Measurements from ENCODE around the gene ZDHHC11.
"Not testable (repeated sequence)": the region's sequence is repeated elsewhere in the genome, so short reads cannot be mapped to it uniquely, and the experiment has no call there.

The ZDHHC11 gene

DNA sequence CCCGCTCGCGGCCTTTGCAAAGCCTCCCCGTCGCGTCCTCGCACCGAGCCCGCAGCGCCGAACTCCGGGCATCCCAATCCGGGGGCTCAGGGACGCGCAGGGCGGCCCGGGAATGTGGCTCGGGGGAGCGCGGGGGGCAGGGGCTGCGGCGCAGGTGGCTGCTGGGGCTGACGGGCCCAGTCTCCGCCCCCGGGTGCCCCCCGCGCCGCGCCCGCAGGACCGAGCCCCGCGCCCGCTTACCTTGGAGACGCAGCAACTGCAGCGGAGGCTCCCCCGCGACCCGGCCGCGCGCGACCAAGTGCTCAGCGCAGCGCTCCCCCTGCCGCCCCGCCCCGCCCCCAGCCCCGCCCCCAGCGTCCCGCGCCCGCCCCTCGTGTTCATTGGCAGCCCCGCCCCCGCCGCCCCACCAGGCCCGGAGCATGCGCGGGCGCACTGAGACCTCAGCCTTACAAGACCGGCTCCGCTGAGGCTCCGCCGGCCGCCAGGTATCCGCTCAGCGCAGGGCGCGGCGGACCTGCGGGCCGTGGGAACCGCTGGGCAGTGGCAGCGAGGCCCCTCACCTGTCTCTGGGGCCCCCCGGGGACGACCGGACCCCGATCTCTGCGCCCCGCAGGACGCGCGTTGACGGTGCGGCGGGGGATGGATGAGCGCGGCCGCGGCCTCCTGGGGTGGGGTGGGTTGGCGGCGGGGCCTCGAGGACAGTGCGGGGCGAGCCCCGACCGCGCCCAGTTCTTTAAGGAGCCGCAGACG, 66.2 kb downstream of the ZDHHC11 start, which contains the start of gene ZDHHC11B:
Gene ZDHHC11B, minus strand, starts transcription at position 302 of the 750 bp plus-strand sequence. CDS start 17,810 bp downstream, outside the sequence.
- not testable (repeated sequence) for H4K20me1 ChIP-seq (ENCODE audit: control insufficient read depth, insufficient read depth, low read depth, low read length); H3K9me2 ChIP-seq (replicated peaks; ENCODE audit: control insufficient read depth, low read length); H3K9me3 ChIP-seq (ENCODE audit: control insufficient read depth, insufficient read depth, low read length); H3K36me3 ChIP-seq (ENCODE audit: control insufficient read depth, low read length); H3K27ac ChIP-seq (ENCODE audit: low read depth, low read length); H3K4me1 ChIP-seq (ENCODE audit: control insufficient read depth, low read length); H3F3A ChIP-seq (ENCODE audit: control insufficient read depth, insufficient read depth); H3K79me2 ChIP-seq (ENCODE audit: control insufficient read depth, low read length)
- Histone ChIP-seq H3K27me3 (ENCODE audit: control insufficient read depth, low read length) (peaks cover 11% of the 10 kb centered on the region), H3K4me2 (ENCODE audit: low read length) (peak within 1 kb of the TSS; percentile 68), H3K4me3 (ENCODE audit: low read length) (peak within 1 kb of the TSS; percentile 70)

DNA sequence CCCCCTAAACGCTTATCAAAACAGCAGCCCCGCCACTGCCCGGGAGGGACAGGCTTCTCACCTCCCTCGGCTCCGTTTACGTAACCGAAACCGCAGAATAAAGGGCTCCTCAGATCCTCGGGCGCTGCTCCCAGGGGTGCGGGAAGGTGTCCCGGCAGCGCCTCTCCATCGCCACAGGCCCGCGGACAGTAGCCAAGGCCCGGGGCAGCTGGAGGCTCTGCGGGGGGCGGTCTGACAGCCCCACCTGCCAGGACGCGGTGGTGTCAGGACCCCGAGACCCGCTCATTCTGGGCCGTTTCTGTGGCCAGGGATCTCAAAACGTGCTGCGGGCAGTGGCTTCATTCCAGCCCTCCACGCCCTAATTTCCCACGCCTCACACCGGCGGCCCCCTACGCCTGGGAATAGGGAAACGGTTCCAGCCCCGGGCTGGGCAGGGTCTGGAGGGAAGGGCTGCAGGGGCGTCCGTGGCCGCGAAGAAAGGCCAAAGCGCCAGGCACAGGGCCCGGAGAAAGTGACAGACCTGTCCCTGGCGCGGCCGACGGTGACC, 66.8 kb downstream of the ZDHHC11 start:
- Histone ChIP-seq H3K27me3 (ENCODE audit: control insufficient read depth, low read length) (peaks cover 11% of the 10 kb centered on the region), H3K4me3 (ENCODE audit: low read length) (peak overlapping the region; percentile 58), H3K4me2 (ENCODE audit: low read length) (peak overlapping the region; percentile 48)
- not testable (repeated sequence) for H3K9me3 ChIP-seq (ENCODE audit: control insufficient read depth, insufficient read depth, low read length); H4K20me1 ChIP-seq (ENCODE audit: control insufficient read depth, insufficient read depth, low read depth, low read length); H3F3A ChIP-seq (ENCODE audit: control insufficient read depth, insufficient read depth); H3K79me2 ChIP-seq (ENCODE audit: control insufficient read depth, low read length); H3K9me2 ChIP-seq (replicated peaks; ENCODE audit: control insufficient read depth, low read length); H3K27ac ChIP-seq (ENCODE audit: low read depth, low read length); H3K4me1 ChIP-seq (ENCODE audit: control insufficient read depth, low read length); H3K36me3 ChIP-seq (ENCODE audit: control insufficient read depth, low read length)
- 0 out of 2 replicates have a peak, but pooled peaks have one; percentile 40 for TF ChIP-seq EZH2phosphoT487 (IDR thresholded peaks at IDR 0.05; ENCODE audit: borderline replicate concordance, low read length)

DNA sequence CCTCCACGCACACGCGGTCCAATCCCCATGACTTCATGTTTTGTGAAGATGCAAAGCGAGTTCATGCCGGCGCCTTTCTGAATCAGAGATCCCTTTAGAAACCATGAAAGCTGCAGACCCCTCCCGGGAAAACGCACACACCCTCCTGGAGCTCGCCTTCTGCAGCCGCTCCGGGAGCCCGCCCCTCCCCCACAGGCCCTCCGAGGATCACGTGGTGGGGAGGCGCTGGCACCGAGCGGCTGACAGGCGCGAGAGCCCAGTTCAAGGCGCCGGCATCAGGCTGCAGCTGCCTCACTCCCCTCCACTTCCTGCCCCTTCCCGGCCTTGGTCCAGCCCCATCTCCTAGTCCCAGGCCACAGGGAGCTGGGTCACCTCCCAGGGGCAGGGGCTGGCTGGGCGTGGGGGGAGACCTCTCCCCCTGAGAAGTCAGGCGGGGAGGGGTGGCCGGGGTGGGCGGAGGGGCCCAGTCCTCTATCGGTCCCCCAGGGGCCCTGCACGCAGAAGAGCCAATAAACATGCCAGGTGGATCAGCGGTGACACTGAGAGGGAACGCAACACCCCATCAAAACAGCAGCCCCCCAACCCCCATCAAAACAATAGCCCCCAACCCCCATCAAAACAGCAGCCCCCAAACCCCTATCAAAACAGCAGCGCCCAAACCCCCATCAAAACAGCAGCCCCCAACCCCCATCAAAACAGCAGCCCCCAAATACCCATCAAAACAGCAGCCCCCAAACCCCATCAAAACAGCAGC, 67.6 kb downstream of the ZDHHC11 start:
- not testable (repeated sequence) for H3K4me2 ChIP-seq (ENCODE audit: low read length)

DNA sequence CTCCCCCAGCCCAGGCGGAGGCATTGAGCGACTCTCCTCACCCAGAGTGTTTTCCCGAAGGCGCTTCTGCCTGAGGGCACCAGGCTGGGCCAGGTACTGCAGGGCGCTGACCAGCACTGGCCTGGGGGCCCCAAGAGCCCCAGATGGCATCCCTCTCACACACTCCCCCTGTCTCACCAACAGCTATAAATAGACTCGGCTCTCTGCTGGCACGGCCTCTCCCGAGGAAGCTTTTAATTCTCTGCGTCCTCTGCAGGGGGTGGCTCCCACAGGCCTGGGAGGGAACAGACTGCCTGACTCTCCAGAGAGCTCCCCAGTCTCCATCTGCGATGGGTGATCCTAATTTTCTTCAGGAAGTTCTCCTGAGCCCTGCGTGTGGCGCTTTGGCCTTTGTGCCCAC, 68.4 kb downstream of the ZDHHC11 start:
- not testable (repeated sequence) for H3K79me2 ChIP-seq (ENCODE audit: control insufficient read depth, low read length); H3K27ac ChIP-seq (ENCODE audit: low read depth, low read length); H3F3A ChIP-seq (ENCODE audit: control insufficient read depth, insufficient read depth); H3K9me2 ChIP-seq (replicated peaks; ENCODE audit: control insufficient read depth, low read length); H3K9me3 ChIP-seq (ENCODE audit: control insufficient read depth, insufficient read depth, low read length); H3K36me3 ChIP-seq (ENCODE audit: control insufficient read depth, low read length); H4K20me1 ChIP-seq (ENCODE audit: control insufficient read depth, insufficient read depth, low read depth, low read length); H3K4me2 ChIP-seq (ENCODE audit: low read length); H3K4me3 ChIP-seq (ENCODE audit: low read length); H3K4me1 ChIP-seq (ENCODE audit: control insufficient read depth, low read length)
- H3K27me3 ChIP-seq (ENCODE audit: control insufficient read depth, low read length), result peaks cover 11% of the 10 kb centered on the region

More for the DNA sequence above, 67.6 kb downstream of the ZDHHC11 start:
- H3K79me2 ChIP-seq (ENCODE audit: control insufficient read depth, low read length); H3K27ac ChIP-seq (ENCODE audit: low read depth, low read length); H3K9me2 ChIP-seq (replicated peaks; ENCODE audit: control insufficient read depth, low read length); H3F3A ChIP-seq (ENCODE audit: control insufficient read depth, insufficient read depth); H4K20me1 ChIP-seq (ENCODE audit: control insufficient read depth, insufficient read depth, low read depth, low read length); H3K4me3 ChIP-seq (ENCODE audit: low read length); H3K36me3 ChIP-seq (ENCODE audit: control insufficient read depth, low read length); H3K4me1 ChIP-seq (ENCODE audit: control insufficient read depth, low read length); H3K9me3 ChIP-seq (ENCODE audit: control insufficient read depth, insufficient read depth, low read length): not testable (repeated sequence)
- H3K27me3 ChIP-seq (ENCODE audit: control insufficient read depth, low read length), result peaks cover 11% of the 10 kb centered on the region

DNA sequence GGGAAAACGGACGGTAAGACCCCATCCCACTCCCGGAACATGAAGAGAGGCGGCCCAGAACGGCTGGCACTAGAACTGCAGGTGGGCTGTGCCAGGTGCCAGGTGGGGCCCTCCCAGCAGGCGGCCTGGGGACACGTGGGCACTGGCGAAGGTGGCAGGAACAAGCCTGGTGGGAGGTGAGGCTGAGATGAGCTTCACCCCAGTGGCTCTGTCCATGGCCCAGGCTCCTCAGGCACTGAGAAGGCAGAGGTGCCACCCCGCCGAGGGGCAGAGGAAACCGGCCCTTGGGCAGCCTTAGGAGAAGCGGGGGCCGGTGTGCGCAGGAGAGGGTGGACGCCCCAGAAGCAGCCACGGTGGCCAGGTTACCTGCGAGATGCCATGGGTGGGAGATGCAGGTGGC, 70.2 kb downstream of the ZDHHC11 start:
- not testable (repeated sequence) for H3F3A ChIP-seq (ENCODE audit: control insufficient read depth, insufficient read depth); H3K27ac ChIP-seq (ENCODE audit: low read depth, low read length); H3K4me3 ChIP-seq (ENCODE audit: low read length); H3K9me2 ChIP-seq (replicated peaks; ENCODE audit: control insufficient read depth, low read length); H3K36me3 ChIP-seq (ENCODE audit: control insufficient read depth, low read length); H4K20me1 ChIP-seq (ENCODE audit: control insufficient read depth, insufficient read depth, low read depth, low read length); H3K79me2 ChIP-seq (ENCODE audit: control insufficient read depth, low read length); H3K4me2 ChIP-seq (ENCODE audit: low read length); H3K9me3 ChIP-seq (ENCODE audit: control insufficient read depth, insufficient read depth, low read length); H3K4me1 ChIP-seq (ENCODE audit: control insufficient read depth, low read length)
- peaks cover 11% of the 10 kb centered on the region for H3K27me3 ChIP-seq (ENCODE audit: control insufficient read depth, low read length)

DNA sequence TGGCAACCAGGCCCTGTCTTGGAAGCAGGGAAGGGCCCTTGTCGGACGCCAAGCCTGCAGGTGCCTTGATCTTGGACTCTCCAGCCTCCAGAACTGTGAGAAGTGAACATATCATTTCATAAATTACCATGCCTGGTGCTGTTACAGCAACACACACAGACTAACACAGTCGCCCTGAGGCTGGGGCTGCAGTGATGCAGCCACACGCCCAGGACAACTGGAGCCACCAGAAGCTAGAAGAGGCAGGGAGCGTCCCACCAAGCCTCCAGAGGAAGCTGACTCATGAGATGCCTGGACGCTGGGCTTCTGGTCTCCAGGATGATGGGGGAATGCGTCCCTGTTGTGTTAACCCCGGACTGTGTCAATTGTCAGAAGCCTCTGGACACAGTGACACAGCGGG, 71.8 kb downstream of the ZDHHC11 start:
- not testable (repeated sequence) for H3K4me1 ChIP-seq (ENCODE audit: control insufficient read depth, low read length); H3K9me3 ChIP-seq (ENCODE audit: control insufficient read depth, insufficient read depth, low read length); H3K36me3 ChIP-seq (ENCODE audit: control insufficient read depth, low read length); H3K27me3 ChIP-seq (ENCODE audit: control insufficient read depth, low read length); H3K79me2 ChIP-seq (ENCODE audit: control insufficient read depth, low read length); H3K4me3 ChIP-seq (ENCODE audit: low read length); H3F3A ChIP-seq (ENCODE audit: control insufficient read depth, insufficient read depth); H4K20me1 ChIP-seq (ENCODE audit: control insufficient read depth, insufficient read depth, low read depth, low read length); H3K27ac ChIP-seq (ENCODE audit: low read depth, low read length); H3K4me2 ChIP-seq (ENCODE audit: low read length); H3K9me2 ChIP-seq (replicated peaks; ENCODE audit: control insufficient read depth, low read length)

DNA sequence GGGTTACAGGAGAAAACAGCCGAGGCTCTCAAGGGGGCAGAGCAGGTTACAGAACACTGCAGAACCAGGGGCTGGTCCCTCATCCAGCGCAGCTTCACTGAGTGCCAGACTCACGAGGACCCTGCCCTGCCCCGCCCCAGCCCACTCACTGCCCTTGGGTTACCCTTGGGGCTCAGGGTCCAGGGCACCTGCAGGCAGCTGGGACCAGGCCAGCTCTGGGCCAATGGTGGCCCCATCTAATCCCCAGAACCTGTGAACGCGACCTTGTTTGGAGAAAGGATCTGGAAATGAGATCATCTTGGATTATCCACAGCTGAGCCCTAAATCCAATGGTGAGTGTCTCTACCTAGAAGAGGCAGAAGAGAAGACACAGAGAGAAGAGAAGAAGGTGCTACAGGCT, 72.4 kb downstream of the ZDHHC11 start:
- not testable (repeated sequence) for H3F3A ChIP-seq (ENCODE audit: control insufficient read depth, insufficient read depth); H3K9me3 ChIP-seq (ENCODE audit: control insufficient read depth, insufficient read depth, low read length); H3K4me3 ChIP-seq (ENCODE audit: low read length); H4K20me1 ChIP-seq (ENCODE audit: control insufficient read depth, insufficient read depth, low read depth, low read length); H3K79me2 ChIP-seq (ENCODE audit: control insufficient read depth, low read length); H3K4me1 ChIP-seq (ENCODE audit: control insufficient read depth, low read length); H3K36me3 ChIP-seq (ENCODE audit: control insufficient read depth, low read length); H3K27ac ChIP-seq (ENCODE audit: low read depth, low read length); H3K27me3 ChIP-seq (ENCODE audit: control insufficient read depth, low read length); H3K9me2 ChIP-seq (replicated peaks; ENCODE audit: control insufficient read depth, low read length); H3K4me2 ChIP-seq (ENCODE audit: low read length)

Data from DOHH2 (cell line).